Erythroblast (primary cell): ENCODE data around the gene UGT1A7.
"Not testable (repeated sequence)": the region's sequence is repeated elsewhere in the genome, so short reads cannot be mapped to it uniquely, and the experiment has no call there.

Experiments
- DNase-seq, 2 experiments: peaks; one replicate each; lab custom pipeline; 2025; lab: John Stamatoyannopoulos, UW
- GATA1 ChIP-seq: IDR thresholded peaks from 2 replicates; pipeline ENCODE4 v1.6.1; 2011; ENCODE audit warnings: low read depth, mild to moderate bottlenecking, control low read depth, low read length, moderate library complexity
- POLR2A ChIP-seq: IDR thresholded peaks from 2 replicates; pipeline ENCODE4 v1.6.1; 2011; ENCODE audit warnings: mild to moderate bottlenecking, low read length

Gene UGT1A7

GRCh38 chr2:233747283-233747544 lies 65.5 kb downstream of the UGT1A7 start:
- TF ChIP-seq POLR2A = no peak
- no peak for TF ChIP-seq GATA1

GRCh38 chr2:233750689-233751088 lies 69.0 kb downstream of the UGT1A7 start:
- DNase-seq = not testable (repeated sequence)

More at GRCh38 chr2:233747283-233747544, 65.5 kb downstream of the UGT1A7 start:
- no peak for DNase-seq

GRCh38 chr2:233751212-233752009 lies 69.7 kb downstream of the UGT1A7 start:
- not testable (repeated sequence) for DNase-seq

GRCh38 chr2:233754872-233755611 lies 73.3 kb downstream of the UGT1A7 start:
- no peak for DNase-seq
- no peak for TF ChIP-seq POLR2A
- no peak for TF ChIP-seq GATA1

GRCh38 chr2:233756429-233757081 lies 74.9 kb downstream of the UGT1A7 start:
- no peak for TF ChIP-seq GATA1
- no peak for TF ChIP-seq POLR2A
- DNase-seq = no peak

- DNase-seq = no peak
- TF ChIP-seq GATA1 (no peak), POLR2A (no peak)
These were observed 76.4 kb downstream of the UGT1A7 start for GRCh38 chr2:233758141-233758540.

- no peak for TF ChIP-seq POLR2A
- no peak for DNase-seq
These were observed 77.1 kb downstream of the UGT1A7 start for GRCh38 chr2:233758849-233759248.

GRCh38 chr2:233760043-233760442 lies 78.3 kb downstream of the UGT1A7 start, which contains the start of gene UGT1A1:
Gene UGT1A1, plus strand, starts transcription at chr2:233760270. Its CDS starts 18 bp downstream, at chr2:233760288.
- no peak for TF ChIP-seq POLR2A
- no peak for TF ChIP-seq GATA1
- DNase-seq = no peak

GRCh38 chr2:233761040-233761769 lies 79.5 kb downstream of the UGT1A7 start:
- TF ChIP-seq GATA1 (no peak), POLR2A (no peak)
- no peak for DNase-seq

GRCh38 chr2:233764264-233764663 lies 82.6 kb downstream of the UGT1A7 start:
- DNase-seq = no peak
- TF ChIP-seq POLR2A = no peak
- TF ChIP-seq GATA1 = no peak

GRCh38 chr2:233764761-233765160 lies 83.1 kb downstream of the UGT1A7 start:
- no peak for DNase-seq
- TF ChIP-seq GATA1 = no peak
- TF ChIP-seq POLR2A = no peak

- no peak for DNase-seq
- no peak for TF ChIP-seq GATA1
- TF ChIP-seq POLR2A = no peak
These were observed 84.7 kb downstream of the UGT1A7 start for GRCh38 chr2:233766416-233766815.

- no peak for DNase-seq
- TF ChIP-seq GATA1 = no peak
- TF ChIP-seq POLR2A = no peak
These were observed 86.4 kb downstream of the UGT1A7 start for GRCh38 chr2:233768076-233768475.

- no peak for TF ChIP-seq POLR2A
- no peak for TF ChIP-seq GATA1
- no peak for DNase-seq
These were observed 87.6 kb downstream of the UGT1A7 start for GRCh38 chr2:233769260-233769659.

GRCh38 chr2:233772153-233772552 lies 90.5 kb downstream of the UGT1A7 start:
- TF ChIP-seq POLR2A (no peak), GATA1 (no peak)
- DNase-seq = no peak
